Endodermal cell (in vitro differentiated cells): ENCODE data around the gene APOM. TPM values are rescaled to one million over a fixed set of nuclear protein-coding genes. Genes with fewer than 3 reads are reported as not detected.

Experiments
- DNase-seq: peaks from one replicate; pipeline ENCODE4 v3.0.0-alpha.2; 2017
- H3K27ac ChIP-seq: 2 replicates; pipeline ENCODE4 v1.5.1; 2013; ENCODE audit warnings: mild to moderate bottlenecking, low read depth, low read length, moderate library complexity
- H3K27me3 ChIP-seq: 2 replicates; pipeline ENCODE4 v1.6.1; 2013; ENCODE audit warnings: mild to moderate bottlenecking, low read length, moderate library complexity; ENCODE audit not compliant: insufficient read depth, control insufficient read depth, poor library complexity, severe bottlenecking
- H3K36me3 ChIP-seq: 2 replicates; pipeline ENCODE4 v1.7.0; 2013; ENCODE audit warnings: mild to moderate bottlenecking, low read length, moderate library complexity; ENCODE audit not compliant: control insufficient read depth, insufficient read depth
- H3K4me1 ChIP-seq: one replicate; pipeline ENCODE4 v1.7.0; 2013; ENCODE audit warnings: low read length; ENCODE audit not compliant: control insufficient read depth, insufficient read depth
- H3K4me3 ChIP-seq: 2 replicates; pipeline ENCODE4 v1.5.1; 2013; ENCODE audit warnings: mild to moderate bottlenecking, low read length, moderate library complexity
- H3K9ac ChIP-seq: 2 replicates; pipeline ENCODE4 v1.6.1; 2013; ENCODE audit warnings: mild to moderate bottlenecking, low read length, moderate library complexity; ENCODE audit not compliant: poor library complexity, severe bottlenecking; ENCODE audit errors: extremely low read depth
- H3K9me3 ChIP-seq: 2 replicates; pipeline ENCODE4 v1.6.1; 2013; ENCODE audit warnings: mild to moderate bottlenecking, low read length, moderate library complexity; ENCODE audit not compliant: control insufficient read depth
- H3K27ac Mint-ChIP-seq: 2 replicates; pipeline ENCODE4 v1.8.0; 2020; ENCODE audit warnings: mixed read lengths
- H3K27me3 Mint-ChIP-seq: 2 replicates; pipeline ENCODE4 v1.8.0; 2021; ENCODE audit warnings: mild to moderate bottlenecking, mixed read lengths; ENCODE audit not compliant: insufficient read depth
- H3K36me3 Mint-ChIP-seq: 2 replicates; pipeline ENCODE4 v1.8.0; 2020; ENCODE audit warnings: low read depth, mixed read lengths
- H3K4me1 Mint-ChIP-seq: 2 replicates; pipeline ENCODE4 v1.8.0; 2020; ENCODE audit warnings: mixed read lengths
- H3K4me3 Mint-ChIP-seq: 2 replicates; pipeline ENCODE4 v1.8.0; 2020; ENCODE audit warnings: mild to moderate bottlenecking, moderate library complexity, mixed read lengths
- H3K9me3 Mint-ChIP-seq: 2 replicates; pipeline ENCODE4 v1.8.0; 2020; ENCODE audit warnings: mild to moderate bottlenecking, mixed read lengths
- CTCF ChIP-seq: fragments of 200-600 bp; sonication (generic); conservative IDR thresholded peaks from 2 replicates; pipeline ENCODE4 v1.5.0; 2021; ENCODE audit warnings: antibody characterized with exemption, mild to moderate bottlenecking
- WGBS, 2 experiments: methylation state at CpG; one replicate each; pipeline versions ENCODE4 v1.1.5 to v1.1.7; 2013; ENCODE audit warnings: missing lambda C conversion rate in 2 of 2, mixed read lengths in 1 of 2; ENCODE audit not compliant: insufficient coverage in 1 of 2, insufficient read length in 1 of 2; 5-methylcytosine and 5-hydroxymethylcytosine counted together
- total RNA-seq, 2 donors: library from RNA; stranded (reverse); fragmentation: NEBNext Ultra II Directional in 1 of 2; extraction: Animal tissue kit (Norgen Biotek cat#: 25700) in 1 of 2; gene quantifications; 2 replicates in 1 of 2; 3 replicates in 1 of 2; pipeline ENCODE4 v1.2.1, GENCODE V29; 2021

Gene APOM
- total RNA-seq, 2 donors from 2014 or later: 1.6 to 3.2 TPM

GRCh38 chr6:31660381-31661261 is 4.9 kb downstream of the APOM start, which contains the start of gene C6orf47:
Gene C6orf47 (minus strand): TSS chr6:31660778. CDS start chr6:31659947, 831 bp downstream.
- Mint-ChIP-seq H3K27me3 (no peaks in the 10 kb centered on the region), H3K36me3 (peaks cover 40% of the 10 kb centered on the region), H3K4me3 (peak within 1 kb of the TSS; percentile 83), H3K27ac (peak within 1 kb of the TSS; percentile 92), H3K9me3 (no peaks in the 10 kb centered on the region), H3K4me1 (peaks cover 33% of the 10 kb centered on the region)
- Histone ChIP-seq H3K27ac (peak within 1 kb of the TSS; percentile 73), H3K4me1 (peaks cover 11% of the 10 kb centered on the region), H3K27me3 (no peaks in the 10 kb centered on the region), H3K36me3 (peaks cover 21% of the 10 kb centered on the region), H3K9me3 (no peaks in the 10 kb centered on the region), H3K4me3 (peak within 1 kb of the TSS; percentile 99), H3K9ac (peak within 1 kb of the TSS; percentile 75)
- DNase-seq: peak; percentile 92
- no peak for TF ChIP-seq CTCF
- WGBS, 2 experiments: 1 to 2% methylated on average over 29 to 52 of the region's 52 CpGs

- Histone ChIP-seq H3K36me3 (peaks cover 21% of the 10 kb centered on the region), H3K9me3 (no peaks in the 10 kb centered on the region), H3K4me3 (peak overlapping the region; percentile 99), H3K9ac (no peak overlapping the region), H3K27me3 (no peaks in the 10 kb centered on the region), H3K27ac (peak overlapping the region; percentile 31), H3K4me1 (peaks cover 11% of the 10 kb centered on the region)
- H3K4me3 Mint-ChIP-seq: peak overlapping the region; percentile 83
- TF ChIP-seq CTCF: peak; percentile 17
- H3K4me1 Mint-ChIP-seq: peaks cover 33% of the 10 kb centered on the region
- H3K27me3 Mint-ChIP-seq: no peaks in the 10 kb centered on the region
- no peaks in the 10 kb centered on the region for H3K9me3 Mint-ChIP-seq
- peak overlapping the region; percentile 87 for H3K27ac Mint-ChIP-seq
- 94% methylated on average over 7 to 12 of the region's 12 CpGs for WGBS, 2 experiments
- no peak for DNase-seq
- H3K36me3 Mint-ChIP-seq: peaks cover 40% of the 10 kb centered on the region
Measured at GRCh38 chr6:31661262-31662123, 5.8 kb downstream of the APOM start.

- H3K9me3 Mint-ChIP-seq: no peaks in the 10 kb centered on the region
- WGBS, 2 experiments: 91 to 96% methylated on average over 4 to 12 of the region's 12 CpGs
- peaks cover 43% of the 10 kb centered on the region for H3K36me3 Mint-ChIP-seq
- H3K27ac Mint-ChIP-seq: no peak overlapping the region
- H3K27me3 Mint-ChIP-seq: no peaks in the 10 kb centered on the region
- H3K4me1 Mint-ChIP-seq: peaks cover 37% of the 10 kb centered on the region
- Histone ChIP-seq H3K27ac (no peak overlapping the region), H3K36me3 (peaks cover 26% of the 10 kb centered on the region), H3K4me1 (peaks cover 11% of the 10 kb centered on the region), H3K4me3 (no peak overlapping the region), H3K9ac (no peak overlapping the region), H3K9me3 (no peaks in the 10 kb centered on the region), H3K27me3 (no peaks in the 10 kb centered on the region)
- H3K4me3 Mint-ChIP-seq: no peak overlapping the region
- no peak for TF ChIP-seq CTCF
- no peak for DNase-seq
Measured at GRCh38 chr6:31662124-31662723, 6.5 kb downstream of the APOM start.
